Measurements from ENCODE around the gene AP1M1. TPM values are rescaled to one million over a fixed set of nuclear protein-coding genes. Genes with fewer than 3 reads are reported as not detected.

The AP1M1 gene
- total and polyA plus RNA-seq, 2 donors (not counting 1 experiment from before 2014, with no cell fraction given), result 94.4 to 113 TPM

DNA sequence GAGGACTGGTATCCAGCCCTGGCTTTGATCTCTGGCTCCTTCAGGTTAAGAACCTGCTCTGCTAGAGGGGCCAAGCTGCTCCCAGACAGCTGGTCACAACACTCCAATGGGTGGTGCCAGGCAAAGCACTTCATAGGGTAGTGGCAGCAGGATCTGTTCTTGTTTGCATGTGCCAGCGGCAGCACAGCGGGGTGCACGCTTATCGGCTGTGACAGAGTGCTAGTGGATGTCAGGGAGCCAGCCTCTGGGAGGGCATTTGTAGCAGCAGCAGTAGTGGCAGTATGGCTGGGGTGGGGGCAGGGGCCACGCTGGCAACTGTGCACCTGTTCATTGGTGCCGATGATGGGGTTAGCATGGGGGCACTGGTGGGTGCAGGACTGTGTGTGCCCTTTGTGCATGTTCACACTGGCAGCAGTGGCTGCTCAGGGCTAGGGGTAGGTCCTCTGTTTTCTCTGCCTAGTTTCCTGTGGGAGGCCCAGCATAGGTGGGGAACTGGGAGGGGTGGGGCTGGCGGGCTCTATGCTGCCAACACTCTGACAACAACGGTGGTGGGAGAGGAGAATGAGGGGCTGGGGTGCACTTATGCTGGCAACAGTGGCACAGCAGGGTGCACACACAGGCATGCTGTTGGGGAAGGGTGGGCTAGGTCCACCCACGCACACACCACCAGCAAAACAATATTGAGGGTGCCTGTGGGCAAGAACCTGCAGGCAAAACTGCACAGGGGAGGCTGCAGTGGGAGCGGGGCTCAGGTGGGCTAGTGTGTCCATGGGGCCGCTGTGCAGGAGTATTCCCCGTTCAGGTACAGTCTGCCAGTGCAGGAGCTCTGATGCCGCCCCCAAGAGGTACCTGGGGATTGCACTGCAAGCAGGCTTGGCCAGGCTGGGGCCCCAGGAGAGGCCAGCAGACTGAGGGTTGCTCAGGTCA, 19.3 kb downstream of the AP1M1 start:
- Histone ChIP-seq H2AFZ (ENCODE audit: low read length) (no peak overlapping the region), H3K9ac (ENCODE audit: insufficient read depth, low read length) (no peak overlapping the region), H3K79me2 (ENCODE audit: control insufficient read depth, insufficient read depth, low read length) (peaks cover 49% of the 10 kb centered on the region), H3K4me2 (ENCODE audit: extremely low read depth, insufficient read depth, low read length) (no peak overlapping the region), H3K4me3 (replicated peaks in 1 of 4; ENCODE audit: control extremely low read depth in 1 of 4, insufficient read depth in 1 of 4, low read depth in 3 of 4, low read length in 4 of 4) (no peak overlapping the region), H4K20me1 (ENCODE audit: control insufficient read depth, extremely low read depth, insufficient read depth, low read length) (no peaks in the 10 kb centered on the region), H3K36me3 (ENCODE audit: control insufficient read depth, insufficient read depth, low read length) (peaks cover 14% of the 10 kb centered on the region), H3K9me3 (ENCODE audit: control insufficient read depth, insufficient read depth, low read depth, low read length) (no peaks in the 10 kb centered on the region), H3K27ac (ENCODE audit: insufficient read depth, low read length) (no peak overlapping the region), H3K27me3 (ENCODE audit: control insufficient read depth, insufficient read depth, low read length) (no peaks in the 10 kb centered on the region), H3K4me1 (ENCODE audit: control insufficient read depth, extremely low read depth, insufficient read depth, low read length) (no peaks in the 10 kb centered on the region)
- TF ChIP-seq EZH2 (IDR thresholded peaks at IDR 0.05; ENCODE audit: low read length, missing control alignments), result no peak
- TF ChIP-seq, protein P1, sequence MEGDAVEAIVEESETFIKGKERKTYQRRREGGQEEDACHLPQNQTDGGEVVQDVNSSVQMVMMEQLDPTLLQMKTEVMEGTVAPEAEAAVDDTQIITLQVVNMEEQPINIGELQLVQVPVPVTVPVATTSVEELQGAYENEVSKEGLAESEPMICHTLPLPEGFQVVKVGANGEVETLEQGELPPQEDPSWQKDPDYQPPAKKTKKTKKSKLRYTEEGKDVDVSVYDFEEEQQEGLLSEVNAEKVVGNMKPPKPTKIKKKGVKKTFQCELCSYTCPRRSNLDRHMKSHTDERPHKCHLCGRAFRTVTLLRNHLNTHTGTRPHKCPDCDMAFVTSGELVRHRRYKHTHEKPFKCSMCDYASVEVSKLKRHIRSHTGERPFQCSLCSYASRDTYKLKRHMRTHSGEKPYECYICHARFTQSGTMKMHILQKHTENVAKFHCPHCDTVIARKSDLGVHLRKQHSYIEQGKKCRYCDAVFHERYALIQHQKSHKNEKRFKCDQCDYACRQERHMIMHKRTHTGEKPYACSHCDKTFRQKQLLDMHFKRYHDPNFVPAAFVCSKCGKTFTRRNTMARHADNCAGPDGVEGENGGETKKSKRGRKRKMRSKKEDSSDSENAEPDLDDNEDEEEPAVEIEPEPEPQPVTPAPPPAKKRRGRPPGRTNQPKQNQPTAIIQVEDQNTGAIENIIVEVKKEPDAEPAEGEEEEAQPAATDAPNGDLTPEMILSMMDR (conservative IDR thresholded peaks at IDR 0.05 in 1 of 2, IDR thresholded peaks at IDR 0.05 in 1 of 2; ENCODE audit: low read depth in 1 of 2, low read length in 2 of 2), result no peak
- DNase-seq (ENCODE audit: low read depth in 2 of 2), result no peak

DNA sequence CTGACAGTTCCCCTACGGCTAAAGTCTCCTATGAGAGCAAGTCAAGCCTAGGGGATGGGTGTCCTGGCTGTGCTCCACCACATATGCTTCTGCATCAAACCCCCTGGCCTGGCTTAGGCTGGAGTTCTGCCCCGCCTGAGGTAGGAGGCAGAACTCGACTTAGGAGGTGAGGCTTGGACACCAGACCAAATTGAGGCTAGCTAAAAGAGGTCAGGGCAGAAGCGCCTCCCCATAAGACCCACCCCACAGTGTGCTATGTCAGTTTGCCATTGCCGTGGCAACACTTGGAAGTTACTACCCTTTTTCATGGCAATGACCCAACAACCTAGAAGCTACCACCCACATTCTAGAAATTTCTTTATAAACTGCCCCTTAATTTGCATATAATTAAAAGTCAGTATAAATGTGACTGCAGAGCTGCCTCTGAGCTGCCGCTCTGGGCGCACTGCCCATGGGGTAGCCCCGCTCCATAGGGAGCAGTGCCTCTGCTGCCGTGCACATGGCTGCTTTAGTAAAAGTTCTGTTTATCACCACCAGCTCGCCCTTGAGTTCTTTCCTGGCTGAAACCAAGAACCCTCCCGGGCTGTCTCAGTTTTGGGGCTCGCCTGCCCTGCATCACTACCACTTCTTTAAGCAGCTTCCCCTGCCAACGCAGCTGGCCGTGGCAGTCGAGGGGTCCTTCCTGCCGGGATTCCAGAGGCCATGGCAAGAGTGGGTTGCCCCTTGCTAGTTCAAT, 20.2 kb downstream of the AP1M1 start:
- no peaks in the 10 kb centered on the region for H3K9me3 ChIP-seq (ENCODE audit: control insufficient read depth, insufficient read depth, low read depth, low read length)
- H3K27me3 ChIP-seq (ENCODE audit: control insufficient read depth, insufficient read depth, low read length), result no peaks in the 10 kb centered on the region
- no peak overlapping the region for H3K27ac ChIP-seq (ENCODE audit: insufficient read depth, low read length)
- no peaks in the 10 kb centered on the region for H3K4me1 ChIP-seq (ENCODE audit: control insufficient read depth, extremely low read depth, insufficient read depth, low read length)
- H3K36me3 ChIP-seq (ENCODE audit: control insufficient read depth, insufficient read depth, low read length), result peaks cover 14% of the 10 kb centered on the region
- H3K79me2 ChIP-seq (ENCODE audit: control insufficient read depth, insufficient read depth, low read length), result peaks cover 40% of the 10 kb centered on the region
- no peak overlapping the region for H3K4me3 ChIP-seq (replicated peaks in 1 of 4; ENCODE audit: control extremely low read depth in 1 of 4, insufficient read depth in 1 of 4, low read depth in 3 of 4, low read length in 4 of 4)
- H4K20me1 ChIP-seq (ENCODE audit: control insufficient read depth, extremely low read depth, insufficient read depth, low read length), result no peaks in the 10 kb centered on the region
- TF ChIP-seq, protein P1 (conservative IDR thresholded peaks at IDR 0.05 in 1 of 2, IDR thresholded peaks at IDR 0.05 in 1 of 2; ENCODE audit: low read depth in 1 of 2, low read length in 2 of 2), result no peak
- no peak for TF ChIP-seq EZH2 (IDR thresholded peaks at IDR 0.05; ENCODE audit: low read length, missing control alignments)
- H3K9ac ChIP-seq (ENCODE audit: insufficient read depth, low read length), result no peak overlapping the region
- no peak overlapping the region for H2AFZ ChIP-seq (ENCODE audit: low read length)
- no peak overlapping the region for H3K4me2 ChIP-seq (ENCODE audit: extremely low read depth, insufficient read depth, low read length)
- no peak for DNase-seq (ENCODE audit: low read depth in 2 of 2)

- TF ChIP-seq EZH2 (IDR thresholded peaks at IDR 0.05; ENCODE audit: low read length, missing control alignments), result no peak
- TF ChIP-seq, protein P1 (conservative IDR thresholded peaks at IDR 0.05 in 1 of 2, IDR thresholded peaks at IDR 0.05 in 1 of 2; ENCODE audit: low read depth in 1 of 2, low read length in 2 of 2), result no peak
- H3K9ac ChIP-seq (ENCODE audit: insufficient read depth, low read length), result no peak overlapping the region
- no peaks in the 10 kb centered on the region for H3K27me3 ChIP-seq (ENCODE audit: control insufficient read depth, insufficient read depth, low read length)
- H3K4me3 ChIP-seq (replicated peaks in 1 of 4; ENCODE audit: control extremely low read depth in 1 of 4, insufficient read depth in 1 of 4, low read depth in 3 of 4, low read length in 4 of 4), result no peak overlapping the region
- H2AFZ ChIP-seq (ENCODE audit: low read length), result no peak overlapping the region
- no peak overlapping the region for H3K27ac ChIP-seq (ENCODE audit: insufficient read depth, low read length)
- no peaks in the 10 kb centered on the region for H3K9me3 ChIP-seq (ENCODE audit: control insufficient read depth, insufficient read depth, low read depth, low read length)
- no peak for DNase-seq (ENCODE audit: low read depth in 2 of 2)
- H3K4me2 ChIP-seq (ENCODE audit: extremely low read depth, insufficient read depth, low read length), result no peak overlapping the region
- H3K79me2 ChIP-seq (ENCODE audit: control insufficient read depth, insufficient read depth, low read length), result peaks cover 40% of the 10 kb centered on the region
- peaks cover 17% of the 10 kb centered on the region for H3K36me3 ChIP-seq (ENCODE audit: control insufficient read depth, insufficient read depth, low read length)
- no peaks in the 10 kb centered on the region for H4K20me1 ChIP-seq (ENCODE audit: control insufficient read depth, extremely low read depth, insufficient read depth, low read length)
- H3K4me1 ChIP-seq (ENCODE audit: control insufficient read depth, extremely low read depth, insufficient read depth, low read length), result no peaks in the 10 kb centered on the region
Observed at GRCh38 chr19:16218851-16219250, 21.1 kb downstream of the AP1M1 start.

All from fibroblast of lung (primary cell).